D721Med (cell line): ENCODE results near the gene NHEJ1.

Experiments
- DNase-seq: peaks from one replicate; pipeline ENCODE4 v3.0.0; 2011; ENCODE audit warnings: low spot score; ENCODE audit not compliant: insufficient read length
- FAIRE-seq: peaks from 2 replicates; lab custom pipeline; 2011; peaks lifted over from hg19 to GRCh38; lab: Jason Lieb, UNC
- TF ChIP-seq, protein P1 (sequence below): IDR thresholded peaks from 2 replicates; pipeline ENCODE4 v1.5.1; 2012; ENCODE audit warnings: mild to moderate bottlenecking, control low read depth; ENCODE audit not compliant: insufficient read depth; ENCODE audit errors: missing control alignments

Gene NHEJ1

DNA sequence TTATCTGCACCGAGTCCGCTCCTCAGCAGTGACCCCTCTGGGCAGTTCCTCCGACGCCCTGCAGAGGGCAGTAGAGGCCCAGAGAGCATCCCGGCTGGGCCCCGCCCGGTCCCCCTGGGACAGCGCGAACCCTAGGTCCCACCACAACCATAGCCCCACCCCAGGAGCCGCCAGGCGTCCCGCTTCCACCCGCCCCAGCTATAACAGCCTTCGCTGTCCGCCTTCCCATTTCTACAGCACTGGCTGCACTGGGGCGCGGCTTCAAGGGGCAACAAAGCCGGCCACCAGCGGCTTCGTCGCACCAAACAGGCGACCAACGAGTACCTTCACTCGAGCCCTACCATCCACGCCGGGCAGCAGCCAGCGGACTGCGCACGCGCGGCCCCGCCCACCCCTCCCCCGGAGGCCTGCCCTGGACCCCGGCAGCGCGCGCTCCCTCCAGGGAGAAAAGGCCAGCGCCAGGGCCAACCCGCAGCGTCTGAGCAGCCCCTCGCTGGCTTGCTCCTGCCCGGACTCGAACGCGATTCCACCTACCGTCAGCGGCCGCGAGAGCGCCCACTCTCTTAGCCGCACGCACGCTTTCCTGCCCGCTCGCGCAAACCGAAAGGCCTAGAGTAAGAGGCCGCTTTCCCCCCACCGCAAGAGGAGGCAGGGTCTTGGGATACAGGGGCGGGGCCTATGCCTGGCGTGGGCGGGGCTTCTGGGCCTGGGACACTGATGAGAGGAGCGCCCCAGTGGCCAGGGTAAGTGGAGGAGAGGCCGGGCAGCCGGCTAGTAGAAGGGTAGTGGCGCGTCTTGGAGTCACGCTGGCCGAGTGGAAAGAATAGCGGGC lies at the start of gene NHEJ1:
TSS of gene NHEJ1 (minus strand) at position 630 of the 832 bp plus-strand sequence. CDS start 2,453 bp downstream, outside the sequence.
- FAIRE-seq (no peak), DNase-seq (peak; percentile 94)
- TF ChIP-seq, protein P1, sequence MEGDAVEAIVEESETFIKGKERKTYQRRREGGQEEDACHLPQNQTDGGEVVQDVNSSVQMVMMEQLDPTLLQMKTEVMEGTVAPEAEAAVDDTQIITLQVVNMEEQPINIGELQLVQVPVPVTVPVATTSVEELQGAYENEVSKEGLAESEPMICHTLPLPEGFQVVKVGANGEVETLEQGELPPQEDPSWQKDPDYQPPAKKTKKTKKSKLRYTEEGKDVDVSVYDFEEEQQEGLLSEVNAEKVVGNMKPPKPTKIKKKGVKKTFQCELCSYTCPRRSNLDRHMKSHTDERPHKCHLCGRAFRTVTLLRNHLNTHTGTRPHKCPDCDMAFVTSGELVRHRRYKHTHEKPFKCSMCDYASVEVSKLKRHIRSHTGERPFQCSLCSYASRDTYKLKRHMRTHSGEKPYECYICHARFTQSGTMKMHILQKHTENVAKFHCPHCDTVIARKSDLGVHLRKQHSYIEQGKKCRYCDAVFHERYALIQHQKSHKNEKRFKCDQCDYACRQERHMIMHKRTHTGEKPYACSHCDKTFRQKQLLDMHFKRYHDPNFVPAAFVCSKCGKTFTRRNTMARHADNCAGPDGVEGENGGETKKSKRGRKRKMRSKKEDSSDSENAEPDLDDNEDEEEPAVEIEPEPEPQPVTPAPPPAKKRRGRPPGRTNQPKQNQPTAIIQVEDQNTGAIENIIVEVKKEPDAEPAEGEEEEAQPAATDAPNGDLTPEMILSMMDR, result peak; percentile 85

- FAIRE-seq (no peak), DNase-seq (no peak)
- TF ChIP-seq, protein P1, result no peak
Observed at GRCh38 chr2:219209236-219210195, 48.9 kb upstream of the NHEJ1 start.

DNA sequence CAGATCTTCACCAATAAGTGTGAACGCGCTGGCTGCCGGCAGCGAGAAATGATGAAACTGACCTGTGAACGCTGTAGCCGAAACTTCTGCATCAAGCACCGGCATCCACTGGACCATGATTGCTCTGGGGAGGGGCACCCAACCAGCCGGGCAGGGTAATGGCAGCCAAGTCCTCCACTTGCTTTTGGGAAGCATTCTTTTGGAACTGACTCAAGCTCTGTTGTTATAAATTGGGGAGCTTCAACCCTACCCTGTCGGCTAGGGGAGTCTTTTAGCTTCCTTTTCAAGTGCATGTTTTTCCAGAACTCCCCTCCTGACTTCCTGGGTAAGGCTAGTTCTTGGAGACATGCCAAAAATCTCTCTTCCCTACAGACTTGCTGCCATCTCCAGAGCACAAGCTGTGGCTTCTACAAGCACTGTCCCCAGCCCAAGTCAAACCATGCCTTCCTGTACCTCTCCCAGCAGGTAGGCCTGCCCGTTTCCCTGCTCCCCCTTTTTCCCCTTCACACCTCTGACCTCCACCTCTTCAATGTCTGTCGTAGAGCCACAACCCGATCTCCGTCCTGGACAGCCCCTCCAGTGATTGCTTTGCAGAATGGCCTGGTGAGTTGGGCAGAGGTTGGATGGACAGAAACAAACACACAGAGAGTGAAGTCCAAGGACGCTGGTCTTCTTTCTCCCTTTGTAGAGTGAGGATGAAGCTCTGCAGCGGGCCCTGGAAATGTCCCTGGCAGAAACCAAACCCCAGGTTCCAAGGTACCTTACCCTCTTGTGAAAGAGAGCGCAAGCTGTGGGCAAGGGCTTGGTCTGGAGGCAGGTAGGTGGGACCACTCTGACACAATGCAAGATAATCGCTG lies 47.5 kb upstream of the NHEJ1 start:
- DNase-seq (no peak), FAIRE-seq (no peak)
- TF ChIP-seq, protein P1, result no peak

DNA sequence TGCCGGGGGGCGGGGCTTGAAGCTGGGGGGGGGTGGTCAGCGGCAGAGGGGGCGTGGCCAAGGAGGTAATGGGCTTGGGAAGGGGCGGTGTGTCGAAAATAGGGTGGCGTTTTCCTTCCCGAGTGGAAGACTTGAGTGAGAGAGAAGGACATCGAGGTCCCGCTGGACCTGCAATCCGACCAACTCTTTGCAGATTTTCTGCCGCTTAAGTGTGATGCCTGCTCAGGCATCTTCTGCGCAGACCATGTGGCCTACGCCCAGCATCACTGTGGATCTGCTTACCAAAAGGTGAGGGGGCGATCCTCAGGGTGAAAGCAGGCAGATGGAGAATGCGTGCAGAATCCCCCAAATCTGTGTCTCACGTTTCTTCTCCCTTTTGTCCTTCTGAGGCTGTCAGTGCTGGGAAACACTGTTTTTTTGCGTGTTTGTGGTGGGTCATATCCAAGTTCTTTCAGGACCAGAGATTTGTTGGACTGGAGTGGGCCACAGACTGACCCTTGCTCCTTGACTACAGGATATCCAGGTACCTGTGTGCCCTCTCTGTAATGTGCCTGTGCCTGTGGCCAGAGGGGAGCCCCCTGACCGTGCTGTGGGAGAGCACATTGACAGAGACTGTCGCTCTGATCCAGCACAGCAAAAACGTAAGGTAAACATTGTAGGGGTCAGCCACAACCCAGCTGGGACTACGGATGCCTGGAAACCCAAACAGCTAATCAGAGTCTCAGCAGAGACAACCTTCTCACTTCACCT lies 46.7 kb upstream of the NHEJ1 start:
- no peak for FAIRE-seq
- TF ChIP-seq, protein P1, result no peak
- DNase-seq, result no peak

GRCh38 chr2:219206328-219207133 lies 45.9 kb upstream of the NHEJ1 start, which contains the start of gene ZFAND2B:
TSS of gene ZFAND2B (plus strand) at chr2:219206782. CDS start at chr2:219206988, 206 bp downstream.
- TF ChIP-seq, protein P1, result no peak
- DNase-seq, result peak; percentile 94
- no peak for FAIRE-seq
